SK-N-SH (cell line): ENCODE results near the gene SLCO2B1. TPM values are rescaled to one million over a fixed set of nuclear protein-coding genes. Genes with fewer than 3 reads are reported as not detected.

Experiments used
- CTCF ChIA-PET: fragments of 300-600, 350-600 bp; formaldehyde crosslinking; extraction: SDS; loops from one replicate; lab custom pipeline; 2021; lab: Yijun Ruan, JAX
- POLR2A ChIA-PET: fragments of 350-600 bp; sonication (Branson Sonifier 250); formaldehyde crosslinking; extraction: SDS; loops from one replicate; lab custom pipeline; 2020; ENCODE audit warnings: antibody characterized with exemption, inconsistent platforms; lab: Yijun Ruan, JAX
- DNase-seq: peaks from one replicate; pipeline ENCODE4 v3.0.0; 2012
- H2AFZ ChIP-seq: fragments of 200-600 bp; sonication (generic); 2 replicates; pipeline ENCODE4 v1.8.1; 2016; ENCODE audit warnings: antibody characterized with exemption, mild to moderate bottlenecking, low read depth
- H3F3A ChIP-seq: fragments of 200-600 bp; sonication (generic); replicated peaks from 2 replicates; pipeline ENCODE3; 2016; ENCODE audit warnings: antibody characterized with exemption, mild to moderate bottlenecking; ENCODE audit not compliant: insufficient read depth
- H3K27ac ChIP-seq, 2 experiments: fragments of 200-500 bp in 1 of 2; fragments of 200-600 bp in 1 of 2; sonication (Bioruptor generic) in 1 of 2; sonication (generic), shearing (Covaris generic) in 1 of 2; 2 replicates each; pipeline versions ENCODE4 v1.5.1 to v1.6.1; 2014 to 2016; ENCODE audit warnings: low read depth in 2 of 2, inconsistent platforms in 1 of 2, low read length in 1 of 2, mild to moderate bottlenecking in 1 of 2, mixed read lengths in 1 of 2
- H3K27me3 ChIP-seq: fragments of 200-600 bp; sonication (generic), shearing (Covaris generic); 2 replicates; pipeline ENCODE4 v1.6.1; 2016; ENCODE audit warnings: mixed run types; ENCODE audit not compliant: insufficient read depth
- H3K36me3 ChIP-seq, 2 experiments: fragments of 200-500 bp in 1 of 2; fragments of 200-600 bp in 1 of 2; sonication (Bioruptor generic) in 1 of 2; sonication (generic) in 1 of 2; replicated peaks in 1 of 2; 2 replicates each; pipeline versions ENCODE3 to v1.5.1; 2014 to 2016; ENCODE audit warnings: low read length in 1 of 2, mild to moderate bottlenecking in 1 of 2; ENCODE audit not compliant: insufficient read depth in 2 of 2, control insufficient read depth in 1 of 2
- H3K4me1 ChIP-seq, 2 experiments: fragments of 200-500 bp in 1 of 2; fragments of 200-600 bp in 1 of 2; sonication (Bioruptor generic) in 1 of 2; sonication (generic), shearing (Covaris generic) in 1 of 2; 2 replicates each; pipeline versions ENCODE4 v1.5.1 to v1.6.1; 2014 to 2016; ENCODE audit warnings: low read depth in 1 of 2, low read length in 1 of 2, mixed run types in 1 of 2; ENCODE audit not compliant: insufficient read depth in 2 of 2, control insufficient read depth in 1 of 2
- H3K4me2 ChIP-seq: fragments of 200-600 bp; sonication (generic), shearing (Covaris generic); 2 replicates; pipeline ENCODE4 v1.6.1; 2017; ENCODE audit warnings: mixed run types
- H3K4me3 ChIP-seq, 2 experiments: fragments of 200-500 bp in 1 of 2; fragments of 200-600 bp in 1 of 2; sonication (Bioruptor generic) in 1 of 2; sonication (generic), shearing (Covaris generic) in 1 of 2; 2 replicates each; pipeline versions ENCODE4 v1.5.1 to v1.8.1; 2014 to 2016; ENCODE audit warnings: low read depth in 2 of 2, inconsistent platforms in 1 of 2, low read length in 1 of 2, mild to moderate bottlenecking in 1 of 2, mixed read lengths in 1 of 2, moderate library complexity in 1 of 2
- H3K79me2 ChIP-seq: fragments of 200-600 bp; sonication (generic); 2 replicates; pipeline ENCODE4 v1.8.1; 2017; ENCODE audit warnings: mild to moderate bottlenecking; ENCODE audit not compliant: insufficient read depth
- H3K9ac ChIP-seq: fragments of 200-600 bp; sonication (generic); 2 replicates; pipeline ENCODE4 v1.6.1; 2017; ENCODE audit warnings: mixed run types
- H3K9me2 ChIP-seq: fragments of 200-600 bp; sonication (generic); 2 replicates; pipeline ENCODE4 v1.6.1; 2017; ENCODE audit warnings: mixed run types
- H3K9me3 ChIP-seq: fragments of 200-600 bp; sonication (generic); 2 replicates; pipeline ENCODE4 v1.6.1; 2017; ENCODE audit warnings: mixed run types, mild to moderate bottlenecking, moderate library complexity
- H4K20me1 ChIP-seq: fragments of 200-600 bp; sonication (generic); 2 replicates; pipeline ENCODE4 v1.6.1; 2017; ENCODE audit warnings: mild to moderate bottlenecking, mixed run types; ENCODE audit not compliant: insufficient read depth
- CHD2 ChIP-seq: fragments of 150-350 bp; IDR thresholded peaks from 2 replicates; pipeline ENCODE4 v1.6.1; 2018; ENCODE audit warnings: low read length; ENCODE audit not compliant: partially characterized antibody
- EZH2phosphoT487 ChIP-seq: fragments of 200-600 bp; sonication (generic); IDR thresholded peaks from 2 replicates; pipeline ENCODE4 v1.6.1; 2017; ENCODE audit warnings: low read depth, mixed run types, mild to moderate bottlenecking, antibody characterized with exemption, moderate library complexity, borderline replicate concordance
- FOXJ3 ChIP-seq: sonication (generic); formaldehyde crosslinking; IDR thresholded peaks from 2 replicates; pipeline ENCODE4 v1.5.1; 2020; ENCODE audit warnings: mild to moderate bottlenecking, missing genetic modification reagents
- FOXM1 ChIP-seq: IDR thresholded peaks from 2 replicates; pipeline ENCODE4 v1.4.0; 2012; ENCODE audit warnings: low read depth, mild to moderate bottlenecking
- GATA2 ChIP-seq: sonication (generic); formaldehyde crosslinking; IDR thresholded peaks from 2 replicates; pipeline ENCODE4 v1.5.0; 2020; ENCODE audit warnings: mild to moderate bottlenecking, missing genetic modification reagents
- JUND ChIP-seq: IDR thresholded peaks from 2 replicates; pipeline ENCODE4 v1.4.0; 2012
- MXI1 ChIP-seq: IDR thresholded peaks from 2 replicates; pipeline ENCODE4 v1.6.1; 2012; ENCODE audit warnings: mild to moderate bottlenecking, low read depth, low read length, improper control_type of control experiment
- NFIC ChIP-seq: IDR thresholded peaks from 2 replicates; pipeline ENCODE4 v1.4.0; 2012; ENCODE audit warnings: borderline replicate concordance
- RCOR1 ChIP-seq: fragments of 150-350 bp; IDR thresholded peaks from 2 replicates; pipeline ENCODE4 v1.6.1; 2017; ENCODE audit warnings: antibody characterized with exemption, low read length
- RXRA ChIP-seq: IDR thresholded peaks from 2 replicates; pipeline ENCODE4 v1.4.0; 2012; ENCODE audit warnings: low read depth, mild to moderate bottlenecking, borderline replicate concordance
- SIN3A ChIP-seq: IDR thresholded peaks from 2 replicates; pipeline ENCODE4 v1.6.1; 2012; ENCODE audit warnings: low read depth, mild to moderate bottlenecking, low read length, moderate library complexity, borderline replicate concordance
- SMC3 ChIP-seq: IDR thresholded peaks from 2 replicates; pipeline ENCODE4 v1.6.1; 2012; ENCODE audit warnings: low read depth, low read length, improper control_type of control experiment
- WGBS: methylation state at CpG from one replicate; pipeline ENCODE4 v1.1.6; 2017; ENCODE audit warnings: low lambda C conversion rate; 5-methylcytosine and 5-hydroxymethylcytosine counted together
- polyA plus RNA-seq, 3 experiments: library from polyadenylated mRNA; depleted of rRNA; stranded (reverse); fragments of >200 nt; gene quantifications; 2 replicates each; pipeline ENCODE4 v1.2.3, GENCODE V29; 2012
- TF ChIP-seq, protein P1 (sequence below): fragments of 150-350 bp; IDR thresholded peaks from 2 replicates; pipeline ENCODE4 v1.6.1; 2016; ENCODE audit warnings: mild to moderate bottlenecking, low read depth, low read length
- TF ChIP-seq, protein P2 (sequence below): IDR thresholded peaks from 2 replicates; pipeline ENCODE4 v1.4.0; 2012; ENCODE audit warnings: low read depth
- TF ChIP-seq, protein P3 (sequence below): IDR thresholded peaks from 2 replicates; pipeline ENCODE4 v1.4.0; 2012; ENCODE audit warnings: low read depth, borderline replicate concordance

The SLCO2B1 gene
- polyA plus RNA-seq, 1 of the 3 experiments (the other 2 are of a cell fraction): 0.18 TPM

DNA sequence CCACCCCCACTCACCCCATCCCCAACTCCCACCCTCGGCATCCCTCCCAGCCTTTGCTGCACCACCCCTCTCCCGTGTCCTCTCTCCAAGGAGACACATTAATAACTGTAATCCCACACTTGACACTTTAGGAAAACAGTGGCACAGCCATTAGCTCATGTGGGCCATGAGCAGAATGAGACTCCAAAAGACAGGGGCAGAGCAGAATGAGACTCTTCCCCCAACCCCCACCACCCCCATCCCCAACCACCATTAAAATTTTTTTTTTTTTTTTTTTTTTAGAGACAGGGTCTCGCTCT lies 6.2 kb upstream of the SLCO2B1 start:
- Histone ChIP-seq H3K9me3 (no peaks in the 10 kb centered on the region), H3F3A (peaks cover 9% of the 10 kb centered on the region), H3K27ac (no peak overlapping the region), H3K4me2 (no peak overlapping the region), H3K4me3 (no peak overlapping the region; a peak in 1 of 4 replicates), H2AFZ (no peak overlapping the region), H3K4me1 (peaks cover 10 to 22% of the 10 kb centered on the region in 2 experiments; a peak in 2 of 4 replicates), H4K20me1 (no peaks in the 10 kb centered on the region), H3K79me2 (no peaks in the 10 kb centered on the region), H3K9me2 (no peaks in the 10 kb centered on the region), H3K9ac (no peak overlapping the region), H3K27me3 (no peaks in the 10 kb centered on the region), H3K36me3 (no peaks in the 10 kb centered on the region)
- CTCF ChIA-PET: interaction anchor here (0.6 to 25.0 kb wide), 39 partner anchors 7 to 260 kb away, joined by 3 to 1115 read pairs (median 4); partner anchors contain the start of genes SLCO2B1 and TPBGL
- no peak for DNase-seq
- TF ChIP-seq, protein P1, sequence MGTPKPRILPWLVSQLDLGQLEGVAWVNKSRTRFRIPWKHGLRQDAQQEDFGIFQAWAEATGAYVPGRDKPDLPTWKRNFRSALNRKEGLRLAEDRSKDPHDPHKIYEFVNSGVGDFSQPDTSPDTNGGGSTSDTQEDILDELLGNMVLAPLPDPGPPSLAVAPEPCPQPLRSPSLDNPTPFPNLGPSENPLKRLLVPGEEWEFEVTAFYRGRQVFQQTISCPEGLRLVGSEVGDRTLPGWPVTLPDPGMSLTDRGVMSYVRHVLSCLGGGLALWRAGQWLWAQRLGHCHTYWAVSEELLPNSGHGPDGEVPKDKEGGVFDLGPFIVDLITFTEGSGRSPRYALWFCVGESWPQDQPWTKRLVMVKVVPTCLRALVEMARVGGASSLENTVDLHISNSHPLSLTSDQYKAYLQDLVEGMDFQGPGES: no peak
- TF ChIP-seq SMC3 (no peak), NFIC (no peak), MXI1 (no peak), EZH2phosphoT487 (no peak), CHD2 (no peak), SIN3A (no peak), FOXM1 (no peak), GATA2 (CRISPR knock-in tag) (no peak), RCOR1 (no peak), RXRA (no peak), FOXJ3 (CRISPR knock-in tag) (no peak), JUND (no peak)
- TF ChIP-seq, protein P2, sequence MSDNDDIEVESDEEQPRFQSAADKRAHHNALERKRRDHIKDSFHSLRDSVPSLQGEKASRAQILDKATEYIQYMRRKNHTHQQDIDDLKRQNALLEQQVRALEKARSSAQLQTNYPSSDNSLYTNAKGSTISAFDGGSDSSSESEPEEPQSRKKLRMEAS: no peak
- TF ChIP-seq, protein P3, sequence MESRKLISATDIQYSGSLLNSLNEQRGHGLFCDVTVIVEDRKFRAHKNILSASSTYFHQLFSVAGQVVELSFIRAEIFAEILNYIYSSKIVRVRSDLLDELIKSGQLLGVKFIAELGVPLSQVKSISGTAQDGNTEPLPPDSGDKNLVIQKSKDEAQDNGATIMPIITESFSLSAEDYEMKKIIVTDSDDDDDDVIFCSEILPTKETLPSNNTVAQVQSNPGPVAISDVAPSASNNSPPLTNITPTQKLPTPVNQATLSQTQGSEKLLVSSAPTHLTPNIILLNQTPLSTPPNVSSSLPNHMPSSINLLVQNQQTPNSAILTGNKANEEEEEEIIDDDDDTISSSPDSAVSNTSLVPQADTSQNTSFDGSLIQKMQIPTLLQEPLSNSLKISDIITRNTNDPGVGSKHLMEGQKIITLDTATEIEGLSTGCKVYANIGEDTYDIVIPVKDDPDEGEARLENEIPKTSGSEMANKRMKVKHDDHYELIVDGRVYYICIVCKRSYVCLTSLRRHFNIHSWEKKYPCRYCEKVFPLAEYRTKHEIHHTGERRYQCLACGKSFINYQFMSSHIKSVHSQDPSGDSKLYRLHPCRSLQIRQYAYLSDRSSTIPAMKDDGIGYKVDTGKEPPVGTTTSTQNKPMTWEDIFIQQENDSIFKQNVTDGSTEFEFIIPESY: no peak
- POLR2A ChIA-PET: interaction anchor here (0.9 to 1.4 kb wide), 2 partner anchors 67 to 96 kb away, joined by 4 to 5 read pairs; partner anchors contain the start of gene TPBGL
- 42% methylated on average over 3 of the region's 3 CpGs for WGBS
